NOMO-1 treated with DMSO at 0.1 percent for 48 hours (cell line): ENCODE data around the gene KCNMA1.
A peak's percentile ranks its signal among the peaks of the same experiment; 100 is the strongest.

ENCODE experiments used
- DNase-seq: peaks from one replicate; lab custom pipeline; 2025; ENCODE audit not compliant: unreplicated experiment; lab: John Stamatoyannopoulos, UW

The KCNMA1 gene

GRCh38 chr10:77106676-77107075 lies 530.9 kb downstream of the KCNMA1 start:
- DNase-seq: no peak

- DNase-seq: no peak
These were observed 531.8 kb downstream of the KCNMA1 start for GRCh38 chr10:77105761-77106221.

- no peak for DNase-seq
These were observed 533.1 kb downstream of the KCNMA1 start for GRCh38 chr10:77104459-77104980.

GRCh38 chr10:77103213-77103612 lies 534.4 kb downstream of the KCNMA1 start:
- DNase-seq: no peak

- DNase-seq: no peak
These were observed 536.3 kb downstream of the KCNMA1 start for GRCh38 chr10:77101341-77101740.

GRCh38 chr10:77099136-77099535 lies 538.5 kb downstream of the KCNMA1 start:
- no peak for DNase-seq

- no peak for DNase-seq
These were observed 540.0 kb downstream of the KCNMA1 start for GRCh38 chr10:77097625-77098024.

GRCh38 chr10:77093126-77093525 lies 544.5 kb downstream of the KCNMA1 start:
- DNase-seq: no peak

- DNase-seq: no peak
These were observed 545.9 kb downstream of the KCNMA1 start for GRCh38 chr10:77091597-77092165.

- DNase-seq: no peak
These were observed 546.9 kb downstream of the KCNMA1 start for GRCh38 chr10:77090381-77091356.

- no peak for DNase-seq
These were observed 550.2 kb downstream of the KCNMA1 start for GRCh38 chr10:77087366-77087765.

- no peak for DNase-seq
These were observed 551.5 kb downstream of the KCNMA1 start for GRCh38 chr10:77086081-77086480.

GRCh38 chr10:77085344-77085743 lies 552.3 kb downstream of the KCNMA1 start:
- no peak for DNase-seq

GRCh38 chr10:77084431-77085144 lies 553.0 kb downstream of the KCNMA1 start:
- DNase-seq: no peak

GRCh38 chr10:77082601-77083252 lies 554.9 kb downstream of the KCNMA1 start:
- DNase-seq: no peak

GRCh38 chr10:77081481-77081891 lies 556.1 kb downstream of the KCNMA1 start:
- DNase-seq: no peak

- no peak for DNase-seq
These were observed 557.1 kb downstream of the KCNMA1 start for GRCh38 chr10:77080361-77081027.

GRCh38 chr10:77079592-77080300 lies 557.9 kb downstream of the KCNMA1 start:
- peak; percentile 51 for DNase-seq

- DNase-seq: no peak
These were observed 560.2 kb downstream of the KCNMA1 start for GRCh38 chr10:77077316-77077945.
